Panc1 (cell line): Measurements from ENCODE around the gene CDC14B. TPM values are rescaled to one million over a fixed set of nuclear protein-coding genes. Genes with fewer than 3 reads are reported as not detected.

Experiments used
- ATAC-seq: fragments of 200-7000 bp; cut with Tn5 transposase; 2 replicates; pipeline ENCODE4 v1.9.1; 2020; ENCODE audit warnings: mild to moderate bottlenecking, moderate library complexity
- BruUV-seq: library from RNA; stranded (reverse); fragments of 400-500 nt; replicated peaks from 2 replicates; lab custom pipeline; 2021; lab: Mats Ljungman, UMichigan
- CTCF ChIA-PET: fragments of 300-600 bp; sonication (Branson Sonifier 250); formaldehyde crosslinking; loops from one replicate; lab custom pipeline; 2022; ENCODE audit warnings: antibody characterized with exemption; lab: Charles Lee
- POLR2A ChIA-PET: fragments of 300-600 bp; sonication (Branson Sonifier 250); formaldehyde crosslinking; loops from one replicate; lab custom pipeline; 2022; ENCODE audit warnings: antibody characterized with exemption; lab: Charles Lee
- DNase-seq: peaks from one replicate; pipeline ENCODE4 v3.0.0-alpha.2; 2010; ENCODE audit warnings: low read depth, low spot score
- H3K27ac ChIP-seq: 2 replicates; pipeline ENCODE4 v1.5.1; 2011; ENCODE audit warnings: mild to moderate bottlenecking, low read length, inconsistent platforms
- H3K27me3 ChIP-seq: fragments of 200-500 bp; sonication (Bioruptor generic); 2 replicates; pipeline ENCODE4 v1.6.0; 2014; ENCODE audit warnings: low read length, inconsistent platforms; ENCODE audit not compliant: control insufficient read depth, insufficient read depth
- H3K36me3 ChIP-seq: fragments of 200-500 bp; sonication (Bioruptor generic); 2 replicates; pipeline ENCODE4 v1.5.1; 2014; ENCODE audit warnings: inconsistent platforms, mild to moderate bottlenecking, low read length, moderate library complexity; ENCODE audit not compliant: control insufficient read depth, insufficient read depth
- H3K4me1 ChIP-seq: 2 replicates; pipeline ENCODE4 v1.5.1; 2011; ENCODE audit warnings: inconsistent platforms, mild to moderate bottlenecking, low read length, moderate library complexity; ENCODE audit not compliant: control insufficient read depth, insufficient read depth
- H3K4me3 ChIP-seq, 2 experiments: 2 replicates each; pipeline ENCODE4 v1.5.1; 2011 to 2012; ENCODE audit warnings: low read depth in 2 of 2, low read length in 2 of 2, mild to moderate bottlenecking in 2 of 2, inconsistent platforms in 1 of 2, moderate library complexity in 1 of 2
- H3K9me3 ChIP-seq: fragments of 200-500 bp; sonication (Bioruptor generic); 2 replicates; pipeline ENCODE4 v1.5.1; 2014; ENCODE audit warnings: low read depth, mild to moderate bottlenecking, inconsistent platforms, low read length, moderate library complexity; ENCODE audit not compliant: control insufficient read depth, insufficient read depth
- CTCF ChIP-seq: fragments of 450-650 bp; IDR thresholded peaks from 2 replicates; pipeline ENCODE4 v1.5.1; 2017; ENCODE audit warnings: mild to moderate bottlenecking
- POLR2AphosphoS5 ChIP-seq: IDR thresholded peaks from 2 replicates; pipeline ENCODE4 v1.6.1; 2012; ENCODE audit warnings: mild to moderate bottlenecking, low read depth, low read length, moderate library complexity
- REST ChIP-seq, 2 experiments: IDR thresholded peaks; 2 replicates each; pipeline ENCODE4 v1.6.1; 2011 to 2012; ENCODE audit warnings: low read depth in 2 of 2, control low read depth in 1 of 2, low read length in 1 of 2, mild to moderate bottlenecking in 1 of 2, moderate library complexity in 1 of 2; ENCODE audit not compliant: insufficient read depth in 1 of 2
- SIN3A ChIP-seq: IDR thresholded peaks from 2 replicates; pipeline ENCODE4 v1.6.1; 2012; ENCODE audit warnings: low read depth, mild to moderate bottlenecking, low read length, moderate library complexity, borderline replicate concordance; ENCODE audit not compliant: insufficient read depth
- TCF7L2 ChIP-seq: IDR thresholded peaks from 2 replicates; pipeline ENCODE4 v1.6.1; 2011; ENCODE audit warnings: mild to moderate bottlenecking, low read depth, low read length, inconsistent platforms
- in situ Hi-C: cut with HindIII; loops from 2 replicates; pipeline ENCODE4 v1.10.0; 2016; ENCODE audit warnings: low sequenced_read_pairs, low pct_unique_long_range_greater_than_20kb
- intact Hi-C: fragments of 100-400 bp; cut with micrococcal nuclease; formaldehyde crosslinking; loops from one replicate; pipeline ENCODE4 v1.10.0; 2022; ENCODE audit not compliant: unreplicated experiment
- total RNA-seq: library from RNA; stranded (reverse); gene quantifications from one replicate; pipeline ENCODE4 v1.2.1, GENCODE V29; 2021; ENCODE audit not compliant: unreplicated experiment

Gene CDC14B
- total RNA-seq, 1 experiment from 2014 or later, result 11.8 TPM

GRCh38 chr9:96500696-96501632, 118.7 kb downstream of the CDC14B start:
- H3K9me3 ChIP-seq, result no peaks in the 10 kb centered on the region
- BruUV-seq, result no TSS peak
- ChIA-PET POLR2A (interaction anchor here (0.7 kb wide), 1 partner anchor 45 kb away, joined by 4 read pairs; no protein-coding TSS in a partner anchor), CTCF (interaction anchor here (0.7 kb wide), 1 partner anchor 95 kb away, joined by 3 read pairs; no protein-coding TSS in a partner anchor)
- H3K36me3 ChIP-seq, result no peaks in the 10 kb centered on the region
- TF ChIP-seq TCF7L2 (no peak), POLR2AphosphoS5 (no peak), REST (IDR thresholded peaks at IDR 0.05; ENCODE audit: insufficient read depth in 1 of 2, low read depth in 2 of 2, low read length in 1 of 2) (no peak), SIN3A (no peak), CTCF (no peak)
- no peaks in the 10 kb centered on the region for H3K4me1 ChIP-seq
- no peak for ATAC-seq
- intact Hi-C loops, result no loop called here
- no peaks in the 10 kb centered on the region for H3K27me3 ChIP-seq
- in situ Hi-C loops, result no loop called here
- no peak for DNase-seq
- no peak overlapping the region for H3K27ac ChIP-seq
- H3K4me3 ChIP-seq, result no peak overlapping the region

- ATAC-seq, result no peak
- ChIA-PET POLR2A (no interaction called here), CTCF (no interaction called here)
- no peak overlapping the region for H3K27ac ChIP-seq
- no TSS peak for BruUV-seq
- DNase-seq, result no peak
- no peaks in the 10 kb centered on the region for H3K27me3 ChIP-seq
- H3K4me1 ChIP-seq, result no peaks in the 10 kb centered on the region
- intact Hi-C loops, result no loop called here
- H3K36me3 ChIP-seq, result no peaks in the 10 kb centered on the region
- H3K4me3 ChIP-seq, result no peak overlapping the region
- TF ChIP-seq POLR2AphosphoS5 (no peak), SIN3A (no peak), CTCF (no peak), TCF7L2 (no peak), REST (IDR thresholded peaks at IDR 0.05; ENCODE audit: insufficient read depth in 1 of 2, low read depth in 2 of 2, low read length in 1 of 2) (no peak)
- no peaks in the 10 kb centered on the region for H3K9me3 ChIP-seq
- in situ Hi-C loops, result no loop called here
Observed at GRCh38 chr9:96499257-96499656, 120.4 kb downstream of the CDC14B start.
